ENCODE data around the gene CDH11. TPM values are rescaled to one million over a fixed set of nuclear protein-coding genes. Genes with fewer than 3 reads are reported as not detected.

The CDH11 gene
- total and polyA plus RNA-seq, 8 donors: 2.2 to 171 (median 15.2) TPM

DNA sequence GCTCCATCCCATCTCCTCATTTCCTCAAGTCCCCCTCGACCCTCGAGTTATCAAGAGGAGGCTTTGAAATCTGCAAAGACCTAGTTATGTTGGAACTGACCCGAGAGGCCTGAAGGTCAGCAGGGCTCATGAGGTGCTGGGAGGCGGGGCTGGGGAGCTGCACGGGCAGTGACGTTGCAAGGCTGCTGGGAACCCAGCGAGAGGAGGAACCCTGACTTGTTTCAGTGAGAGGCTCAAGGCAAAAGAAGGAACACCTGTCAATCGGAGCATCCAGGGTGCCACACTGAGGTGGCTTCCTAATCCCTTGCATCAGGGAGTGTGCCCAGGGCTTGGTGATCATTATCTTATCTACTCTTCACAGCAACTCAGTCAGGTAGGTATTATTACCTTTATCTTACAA lies 86.9 kb downstream of the CDH11 start:
- WGBS, 5 donors: 47 to 62% (median 50%) methylated on average over 8 of the region's 8 CpGs
- Histone ChIP-seq H3K9me3 (no peaks in the 10 kb centered on the region), H3K27me3 (no peaks in the 10 kb centered on the region), H3K36me3 (no peaks in the 10 kb centered on the region), H3K4me3 (no peak overlapping the region), H3K4me1 (peaks cover 0 to 12% (median 3%) of the 10 kb centered on the region in 4 donors), H3K27ac (no peak overlapping the region)
- intact Hi-C loops (cut with DNase I; ENCODE audit: low total_unique reads): no loop called here
- TF ChIP-seq, protein P1, sequence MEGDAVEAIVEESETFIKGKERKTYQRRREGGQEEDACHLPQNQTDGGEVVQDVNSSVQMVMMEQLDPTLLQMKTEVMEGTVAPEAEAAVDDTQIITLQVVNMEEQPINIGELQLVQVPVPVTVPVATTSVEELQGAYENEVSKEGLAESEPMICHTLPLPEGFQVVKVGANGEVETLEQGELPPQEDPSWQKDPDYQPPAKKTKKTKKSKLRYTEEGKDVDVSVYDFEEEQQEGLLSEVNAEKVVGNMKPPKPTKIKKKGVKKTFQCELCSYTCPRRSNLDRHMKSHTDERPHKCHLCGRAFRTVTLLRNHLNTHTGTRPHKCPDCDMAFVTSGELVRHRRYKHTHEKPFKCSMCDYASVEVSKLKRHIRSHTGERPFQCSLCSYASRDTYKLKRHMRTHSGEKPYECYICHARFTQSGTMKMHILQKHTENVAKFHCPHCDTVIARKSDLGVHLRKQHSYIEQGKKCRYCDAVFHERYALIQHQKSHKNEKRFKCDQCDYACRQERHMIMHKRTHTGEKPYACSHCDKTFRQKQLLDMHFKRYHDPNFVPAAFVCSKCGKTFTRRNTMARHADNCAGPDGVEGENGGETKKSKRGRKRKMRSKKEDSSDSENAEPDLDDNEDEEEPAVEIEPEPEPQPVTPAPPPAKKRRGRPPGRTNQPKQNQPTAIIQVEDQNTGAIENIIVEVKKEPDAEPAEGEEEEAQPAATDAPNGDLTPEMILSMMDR (IDR thresholded peaks at IDR 0.05): no peak
- no peak for TF ChIP-seq POLR2AphosphoS5 (IDR thresholded peaks at IDR 0.05)
- TF ChIP-seq POLR2A (IDR thresholded peaks at IDR 0.05): no peak
- DNase-seq: no peak

DNA sequence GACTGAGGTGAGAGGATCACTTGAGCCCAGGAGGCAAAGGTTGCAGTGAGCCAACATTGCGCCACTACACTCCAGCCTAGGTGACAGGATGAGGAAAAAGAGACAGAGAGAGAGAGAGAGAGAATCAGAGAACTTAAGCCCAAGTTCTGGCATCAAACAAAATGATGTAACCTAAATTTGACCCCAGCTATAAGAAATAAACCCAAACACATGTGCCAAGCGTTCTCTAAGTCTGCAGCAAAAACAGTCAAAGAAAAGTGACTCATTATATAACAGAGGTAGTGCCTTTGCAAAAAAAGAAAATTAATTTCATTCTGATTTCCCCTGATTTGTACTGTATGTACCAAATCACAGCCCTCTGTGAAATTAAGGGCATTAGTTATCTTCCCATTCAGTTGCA lies 89.5 kb downstream of the CDH11 start:
- intact Hi-C loops (cut with DNase I; ENCODE audit: low total_unique reads): no loop called here
- H3K4me3 ChIP-seq: no peak overlapping the region
- TF ChIP-seq POLR2A (IDR thresholded peaks at IDR 0.05): no peak
- no peak for TF ChIP-seq EP300 (IDR thresholded peaks at IDR 0.05)
- TF ChIP-seq, protein P1 (IDR thresholded peaks at IDR 0.05): no peak
- TF ChIP-seq POLR2AphosphoS5 (IDR thresholded peaks at IDR 0.05): no peak
- H3K27me3 ChIP-seq: no peaks in the 10 kb centered on the region
- H3K4me1 ChIP-seq: no peaks in the 10 kb centered on the region
- H3K9me3 ChIP-seq: no peaks in the 10 kb centered on the region
- no peak for DNase-seq
- H3K36me3 ChIP-seq: no peaks in the 10 kb centered on the region
- no peak overlapping the region for H3K27ac ChIP-seq
- 76 to 88% (median 80%) methylated on average over 2 of the region's 2 CpGs for WGBS, 5 donors

DNA sequence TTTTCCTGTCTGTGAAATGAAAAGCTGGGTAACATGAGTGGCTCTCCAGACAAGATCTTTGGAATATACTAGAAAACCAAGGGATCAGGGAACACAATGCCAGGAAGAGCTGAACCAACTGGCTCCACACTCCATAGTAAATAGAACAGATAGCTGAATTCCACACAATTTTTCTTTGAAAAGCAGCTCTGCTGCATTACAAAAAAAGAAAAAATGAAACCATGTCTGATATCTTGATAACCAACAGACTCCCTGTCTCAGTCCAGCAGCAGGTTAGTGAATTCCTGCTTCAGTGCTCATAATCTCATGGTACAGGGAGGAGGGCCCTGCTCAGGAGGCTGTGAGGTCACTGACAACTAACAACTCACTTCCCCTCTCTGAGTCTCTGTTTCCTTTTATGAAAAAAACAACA lies 97.1 kb downstream of the CDH11 start:
- Histone ChIP-seq H3K27ac (no peak overlapping the region), H3K36me3 (no peaks in the 10 kb centered on the region), H3K27me3 (no peaks in the 10 kb centered on the region), H3K4me3 (no peak overlapping the region), H3K9me3 (no peaks in the 10 kb centered on the region), H3K4me1 (peaks cover 0 to 5% (median 0%) of the 10 kb centered on the region in 4 donors)
- TF ChIP-seq, protein P1 (IDR thresholded peaks at IDR 0.05): no peak
- no peak for TF ChIP-seq EP300 (IDR thresholded peaks at IDR 0.05)
- no peak for TF ChIP-seq POLR2A (IDR thresholded peaks at IDR 0.05)
- no peak for TF ChIP-seq POLR2AphosphoS5 (IDR thresholded peaks at IDR 0.05)
- no peak for DNase-seq
- intact Hi-C loops (cut with DNase I; ENCODE audit: low total_unique reads): no loop called here

DNA sequence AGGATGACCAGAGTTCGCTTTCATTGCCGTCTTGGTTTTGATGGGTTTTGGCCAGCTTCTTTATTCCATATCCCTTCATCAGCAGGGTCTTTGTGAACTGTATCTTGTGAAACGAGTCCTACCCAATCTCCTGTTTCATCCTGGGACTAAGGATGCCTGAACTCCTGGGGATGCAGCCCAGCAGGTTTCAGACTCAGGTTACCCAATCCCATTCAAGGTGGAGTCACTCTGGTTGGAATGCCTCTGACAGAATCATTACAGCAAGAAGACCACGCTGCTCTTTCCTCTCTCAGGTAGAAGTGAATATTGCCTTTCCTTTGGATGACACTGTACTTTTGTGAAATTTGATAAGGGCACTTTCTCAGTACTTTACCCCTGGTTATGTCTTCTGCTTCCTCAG lies 98.1 kb downstream of the CDH11 start:
- Histone ChIP-seq H3K4me3 (no peak overlapping the region), H3K4me1 (peaks cover 0 to 5% (median 0%) of the 10 kb centered on the region in 4 donors), H3K27me3 (no peaks in the 10 kb centered on the region), H3K36me3 (no peaks in the 10 kb centered on the region), H3K9me3 (no peaks in the 10 kb centered on the region), H3K27ac (no peak overlapping the region)
- intact Hi-C loops (cut with DNase I; ENCODE audit: low total_unique reads): no loop called here
- WGBS, 5 donors: 70 to 82% (median 75%) methylated on average over 4 of the region's 4 CpGs
- no peak for DNase-seq
- TF ChIP-seq POLR2AphosphoS5 (IDR thresholded peaks at IDR 0.05): no peak
- TF ChIP-seq POLR2A (IDR thresholded peaks at IDR 0.05): no peak

DNA sequence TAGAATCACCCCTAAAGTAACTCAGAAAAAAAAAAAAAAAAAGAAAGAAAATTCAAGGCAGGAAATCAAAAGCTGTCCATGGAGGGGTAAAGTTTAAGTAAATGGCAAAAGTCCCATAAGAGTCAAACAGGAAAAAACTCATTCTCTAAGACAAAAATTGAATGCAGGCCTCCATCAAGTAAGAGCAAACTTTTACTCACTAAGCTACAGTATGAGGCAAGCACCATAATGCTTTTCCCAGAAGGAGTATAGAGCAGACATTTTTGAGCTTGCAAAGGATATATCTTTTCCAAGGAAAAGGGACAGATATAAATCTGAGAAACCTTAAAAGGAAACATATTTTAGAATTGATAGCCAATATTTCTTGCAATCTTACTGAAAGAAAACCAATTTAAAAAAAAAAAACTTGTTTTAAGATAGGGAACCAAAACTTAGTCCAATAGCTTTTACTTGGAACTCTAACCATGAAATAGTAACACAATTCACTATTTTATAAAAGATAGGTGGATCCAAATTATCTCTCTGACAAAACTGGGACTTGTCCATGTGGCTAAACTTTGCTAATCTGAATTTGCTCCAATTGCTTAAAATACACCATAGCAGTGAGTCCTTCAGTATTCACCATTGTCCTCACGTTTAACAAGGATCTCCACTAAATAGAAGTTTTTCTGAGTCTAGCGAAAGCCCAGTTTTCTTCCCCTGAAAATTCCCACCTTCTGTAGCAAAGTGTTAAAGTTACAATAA lies 99.8 kb downstream of the CDH11 start:
- H3K27ac ChIP-seq: no peak overlapping the region
- 77 to 88% (median 80%) methylated on average over 2 of the region's 2 CpGs for WGBS, 5 donors
- H3K36me3 ChIP-seq: no peaks in the 10 kb centered on the region
- H3K9me3 ChIP-seq: no peaks in the 10 kb centered on the region
- H3K4me1 ChIP-seq: peaks cover 0 to 5% (median 0%) of the 10 kb centered on the region in 4 donors
- no peaks in the 10 kb centered on the region for H3K27me3 ChIP-seq
- intact Hi-C loops (cut with DNase I; ENCODE audit: low total_unique reads): no loop called here
- TF ChIP-seq, protein P1 (IDR thresholded peaks at IDR 0.05): no peak
- TF ChIP-seq POLR2AphosphoS5 (IDR thresholded peaks at IDR 0.05) (no peak), EP300 (IDR thresholded peaks at IDR 0.05) (no peak), POLR2A (IDR thresholded peaks at IDR 0.05) (no peak)
- no peak for DNase-seq
- no peak overlapping the region for H3K4me3 ChIP-seq

Data from stomach (tissue), 9 donors.